HG03460 (cell line): ENCODE results near the gene NHLRC2.
"Not testable (repeated sequence)": the region's sequence is repeated elsewhere in the genome, so short reads cannot be mapped to it uniquely, and the experiment has no call there.

Source experiments
- ATAC-seq: cut with Tn5 transposase; IDR thresholded peaks from one replicate; pipeline ENCODE4 v1.9.1; 2021; ENCODE audit not compliant: unreplicated experiment

NHLRC2 gene

DNA sequence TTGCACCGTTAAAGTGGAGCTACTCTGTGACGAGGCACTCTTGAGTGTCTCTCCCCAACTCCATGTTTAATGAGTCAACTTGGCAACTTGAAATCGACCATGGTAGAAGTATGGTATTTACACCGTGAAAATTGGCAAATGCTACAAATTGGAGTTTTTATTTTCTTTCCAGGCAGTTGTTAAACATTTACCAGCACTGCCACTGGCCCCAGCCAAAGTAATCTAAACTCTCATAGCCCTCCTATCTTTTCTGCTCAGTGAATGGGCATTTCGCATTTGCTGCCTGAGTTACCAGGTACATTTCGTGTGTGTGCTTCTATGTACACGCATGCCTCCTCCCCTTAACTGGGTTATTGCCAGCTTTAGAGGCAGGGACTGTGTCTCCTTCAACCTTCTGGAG is 83.3 kb downstream of the NHLRC2 start:
- no peak for ATAC-seq

DNA sequence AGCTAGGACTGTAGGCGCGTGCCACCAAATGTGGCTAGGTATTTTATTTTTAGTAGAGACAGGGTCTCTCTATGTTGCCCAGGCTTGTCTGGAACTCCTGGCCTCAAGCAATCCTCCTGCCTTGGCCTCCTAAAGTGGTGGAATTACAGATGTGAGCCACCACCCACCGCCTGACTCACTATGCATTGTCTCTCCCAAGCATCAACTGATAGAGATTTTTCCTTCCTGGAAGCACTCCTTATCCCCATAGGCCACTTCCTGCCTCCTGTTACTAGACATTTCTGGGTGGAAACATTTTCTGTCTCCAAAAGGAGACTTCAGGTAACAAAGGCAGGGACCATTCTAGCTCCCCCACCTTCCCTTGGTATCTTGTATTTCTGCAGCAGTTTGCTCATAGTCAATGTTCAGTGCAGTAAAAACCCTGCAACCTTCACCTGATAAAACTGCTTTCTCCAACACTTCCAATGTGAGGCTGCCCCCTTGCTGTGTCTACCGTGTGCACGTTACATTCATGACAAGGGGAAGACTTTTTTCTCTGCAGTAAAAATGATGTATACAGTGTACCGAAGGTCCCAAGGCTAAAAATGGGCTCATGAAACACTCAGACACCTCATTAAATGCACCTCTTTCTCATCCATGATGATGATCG is 84.9 kb downstream of the NHLRC2 start:
- no peak for ATAC-seq

DNA sequence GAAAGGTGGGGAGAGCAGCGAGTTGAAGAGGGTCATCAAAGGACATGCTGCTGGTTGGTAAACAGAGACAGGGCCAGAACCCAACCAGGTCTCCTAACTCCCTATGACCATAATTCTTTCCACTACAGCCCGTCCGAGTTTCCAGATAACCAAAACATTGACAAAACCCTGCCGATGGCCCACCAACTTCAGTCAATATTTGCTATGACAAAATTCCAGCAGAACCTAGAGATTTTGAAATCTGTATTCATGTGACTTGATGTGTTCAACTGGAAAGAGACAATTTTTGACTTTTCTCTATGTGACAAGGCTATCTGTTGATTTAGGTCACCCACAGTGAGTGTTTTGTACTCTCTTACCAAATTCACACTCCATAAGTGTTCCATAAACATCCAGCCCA is 86.7 kb downstream of the NHLRC2 start:
- no peak for ATAC-seq

DNA sequence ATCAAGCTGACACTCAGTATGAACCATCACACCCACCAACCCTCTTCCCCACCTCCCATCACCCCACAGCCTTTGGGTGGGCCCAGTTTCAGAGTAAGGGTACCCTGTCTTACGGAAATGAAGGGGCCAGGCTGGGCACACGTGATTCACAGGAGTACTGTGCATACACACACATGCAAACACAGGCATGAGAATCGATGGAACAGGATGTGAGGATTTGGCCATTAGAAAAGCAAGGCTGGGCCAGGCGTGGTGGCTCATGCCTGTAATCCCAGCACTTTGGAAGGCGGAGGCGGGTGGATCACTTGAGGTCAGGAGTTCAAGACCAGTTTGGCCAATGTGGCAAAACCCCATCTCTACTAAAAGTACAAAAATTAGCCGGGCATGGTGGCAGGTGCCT is 88.7 kb downstream of the NHLRC2 start:
- not testable (repeated sequence) for ATAC-seq

DNA sequence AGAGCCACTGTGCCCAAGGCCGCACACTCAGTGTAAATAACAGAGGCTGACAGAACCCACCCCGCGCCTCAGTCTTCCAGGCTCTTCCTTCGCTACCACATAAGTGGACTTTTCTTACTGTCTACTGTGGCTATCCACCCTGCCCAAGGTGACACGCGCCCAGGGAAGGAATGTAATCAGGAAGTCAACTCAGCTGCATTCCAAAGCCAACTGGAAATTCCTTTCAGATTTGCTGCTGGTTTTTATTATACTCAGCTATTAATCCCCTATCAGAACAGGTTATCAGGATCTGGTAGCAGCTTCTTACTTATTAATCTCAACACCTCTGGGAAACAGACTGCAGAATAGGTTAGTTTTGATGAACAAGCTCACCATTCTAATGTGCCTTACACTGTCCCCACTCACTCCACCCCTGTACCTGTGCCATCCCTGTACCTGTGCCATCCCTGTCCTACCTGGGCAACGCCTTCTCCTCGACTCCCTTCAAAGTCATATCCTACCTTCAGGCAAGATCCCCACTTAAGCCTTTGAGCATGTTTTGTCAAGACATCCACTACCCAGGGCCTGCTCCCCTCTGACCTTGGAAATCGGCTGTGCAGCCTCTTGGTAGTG is 90.7 kb downstream of the NHLRC2 start:
- no peak for ATAC-seq

DNA sequence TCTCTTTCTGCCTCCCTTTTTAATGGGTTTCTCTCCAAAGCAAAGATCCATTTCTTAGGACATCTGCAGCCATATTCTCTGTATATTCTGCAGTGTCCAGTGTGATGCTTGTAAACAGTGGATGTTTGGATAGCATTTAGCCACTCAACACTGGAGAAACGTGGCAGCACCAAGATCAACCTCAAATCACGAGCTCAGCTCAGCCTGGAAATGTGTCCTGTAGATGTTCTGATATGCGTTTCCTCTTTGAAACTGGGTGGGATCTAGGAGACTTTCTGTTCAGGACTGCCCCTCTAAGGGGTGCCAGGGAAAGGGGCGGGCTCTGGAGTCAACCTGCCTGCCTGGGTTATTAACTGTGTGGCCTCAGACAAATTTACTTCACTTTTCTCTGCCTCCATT is 91.2 kb downstream of the NHLRC2 start:
- ATAC-seq, result no peak

DNA sequence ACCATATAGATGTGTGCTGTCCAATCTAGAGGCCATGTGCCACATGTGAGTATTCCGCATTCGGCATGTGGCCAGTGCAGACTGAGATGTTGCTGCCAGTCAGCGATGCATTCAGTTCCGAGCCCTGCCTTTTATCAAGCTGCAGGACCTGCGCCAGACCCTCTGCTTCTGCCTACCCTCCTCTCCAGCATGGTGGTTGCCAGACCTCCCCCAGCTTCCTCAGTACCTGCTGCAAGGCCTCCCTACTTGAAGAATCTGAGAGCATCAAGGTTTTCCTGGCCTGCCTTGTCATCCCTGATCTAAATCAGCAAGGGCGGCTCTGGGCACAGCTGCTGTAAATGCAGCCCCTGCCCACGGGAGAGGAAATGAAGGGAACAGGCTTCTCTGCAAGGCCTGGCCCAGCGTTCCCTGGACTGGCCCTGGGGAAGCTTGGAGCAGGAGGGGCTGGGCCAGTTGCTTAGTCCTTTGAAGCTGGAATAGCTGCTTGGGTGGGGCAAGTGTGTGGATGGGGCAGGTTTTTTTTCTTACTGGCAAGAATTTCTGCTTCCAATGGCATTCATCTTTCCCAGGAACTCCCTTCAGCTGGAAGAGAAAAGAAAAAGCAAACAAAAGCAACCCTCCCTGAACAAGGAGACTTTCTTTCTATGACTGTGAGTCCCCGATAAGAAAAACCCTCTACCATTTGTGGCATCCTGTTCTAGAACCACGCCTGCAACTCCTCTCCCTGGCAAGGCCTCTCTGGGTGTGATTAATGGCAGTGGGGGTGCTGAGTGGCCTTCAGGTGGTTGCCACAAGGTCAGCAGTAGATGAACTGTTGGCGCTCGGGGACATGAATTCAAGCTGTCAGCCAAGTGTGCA is 93.0 kb downstream of the NHLRC2 start:
- ATAC-seq, result no peak

DNA sequence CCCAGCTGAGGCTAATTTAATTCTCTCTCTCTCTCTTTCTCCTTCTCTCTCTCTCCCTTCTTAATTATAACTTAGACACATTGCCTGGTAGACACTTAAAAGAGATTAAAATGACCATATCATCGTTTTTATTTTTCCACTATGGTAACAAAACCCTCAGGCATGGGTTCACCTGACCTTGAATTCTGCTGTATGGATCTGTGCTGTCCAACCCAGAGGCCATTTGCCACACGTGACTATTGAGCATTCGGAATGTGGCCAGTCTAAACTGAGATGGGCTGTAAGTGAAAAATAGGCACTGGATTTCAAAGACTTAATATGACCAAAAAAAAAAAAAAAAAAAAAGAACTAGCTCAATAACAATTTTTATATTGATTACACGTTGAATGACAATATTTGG is 93.6 kb downstream of the NHLRC2 start:
- ATAC-seq, result no peak

DNA sequence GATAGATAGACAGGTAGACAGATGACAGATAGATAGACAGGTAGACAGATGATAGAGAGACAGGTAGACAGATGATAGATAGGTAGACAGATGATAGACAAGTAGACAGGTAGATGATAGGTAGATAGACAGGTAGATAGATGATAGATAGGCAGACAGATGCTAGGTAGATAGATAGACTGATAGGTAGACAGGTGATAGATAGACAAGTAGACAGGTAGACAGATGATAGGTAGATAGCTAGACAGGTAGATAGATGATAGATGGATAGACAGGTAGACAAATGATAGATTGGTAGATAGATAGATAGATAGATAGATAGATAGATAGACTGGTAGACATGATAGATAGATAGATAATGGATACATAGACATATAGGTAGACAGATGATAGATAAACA is 95.8 kb downstream of the NHLRC2 start:
- no peak for ATAC-seq

DNA sequence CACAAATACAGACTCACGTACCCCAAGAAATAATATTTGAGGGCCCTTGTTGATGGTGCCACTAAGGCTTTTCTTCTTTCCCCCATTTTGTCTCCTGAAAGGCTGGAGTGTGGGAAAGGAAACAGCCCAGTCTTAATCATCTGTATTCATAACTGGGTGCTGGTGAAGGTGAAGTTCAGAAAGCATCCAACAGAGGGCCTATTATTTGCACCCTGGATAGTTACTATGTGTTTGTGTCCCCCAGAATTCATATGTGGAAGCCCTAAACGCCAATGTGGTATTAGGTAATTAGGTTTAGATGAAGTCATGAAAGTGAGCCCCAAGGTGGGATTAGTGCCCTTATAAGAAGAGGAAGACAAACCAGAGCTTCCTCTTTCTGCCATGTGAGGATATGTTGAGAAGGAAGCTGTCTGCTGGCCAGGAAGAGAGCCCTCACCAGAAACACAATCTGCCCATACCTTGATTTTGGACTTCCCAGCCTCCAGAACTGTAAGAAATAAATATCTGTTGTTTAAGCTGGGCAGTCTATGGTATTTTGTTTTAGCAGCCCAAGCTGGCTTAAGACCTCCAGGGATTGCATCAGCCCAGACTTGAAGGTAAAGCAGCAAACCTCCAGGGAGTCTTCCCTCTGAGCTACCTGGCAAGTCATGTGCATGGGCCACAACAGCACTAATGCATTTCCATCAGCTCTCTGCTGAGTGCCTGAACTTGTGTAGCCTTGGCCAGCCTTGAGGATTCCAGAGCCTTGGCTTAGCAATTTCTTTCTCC is 99.2 kb downstream of the NHLRC2 start:
- no peak for ATAC-seq

DNA sequence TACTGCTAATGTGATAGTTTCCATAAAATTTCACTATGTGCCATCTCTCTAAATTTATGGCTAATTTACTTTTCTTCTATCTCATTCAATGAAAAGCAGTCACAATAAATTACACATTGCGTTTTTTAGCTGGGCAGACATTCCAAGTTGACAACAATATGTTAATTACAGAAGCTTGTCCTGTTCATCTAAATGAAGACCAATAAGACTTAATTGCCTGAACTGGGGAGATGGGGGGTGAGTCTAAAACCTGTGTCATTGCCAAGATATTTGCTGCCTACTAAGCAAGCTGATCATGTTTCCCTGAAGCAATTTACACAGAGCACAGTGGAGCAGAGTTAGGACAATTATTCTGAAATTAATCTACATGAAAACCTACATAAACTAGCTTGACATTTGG is 99.9 kb downstream of the NHLRC2 start:
- ATAC-seq, result no peak

DNA sequence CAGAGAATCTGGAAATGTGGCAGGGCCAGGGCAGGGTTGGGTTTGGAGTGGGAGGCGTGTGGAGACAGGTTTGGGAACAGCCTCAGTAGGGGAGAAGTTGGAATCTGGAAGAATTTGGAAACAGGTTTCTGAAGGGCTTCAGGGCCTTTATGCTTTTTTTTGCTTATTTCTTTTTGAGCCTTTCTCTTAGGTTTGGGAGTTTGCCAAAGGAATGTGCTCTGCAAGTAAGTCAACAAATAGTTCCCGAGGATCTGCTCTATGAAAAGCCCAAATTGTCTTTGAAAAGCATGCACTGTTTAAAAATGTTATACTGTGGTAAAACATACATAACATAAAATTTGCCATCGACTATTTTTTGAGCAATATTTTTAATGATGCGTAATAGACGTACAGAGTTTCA is 102.6 kb downstream of the NHLRC2 start:
- ATAC-seq, result no peak

DNA sequence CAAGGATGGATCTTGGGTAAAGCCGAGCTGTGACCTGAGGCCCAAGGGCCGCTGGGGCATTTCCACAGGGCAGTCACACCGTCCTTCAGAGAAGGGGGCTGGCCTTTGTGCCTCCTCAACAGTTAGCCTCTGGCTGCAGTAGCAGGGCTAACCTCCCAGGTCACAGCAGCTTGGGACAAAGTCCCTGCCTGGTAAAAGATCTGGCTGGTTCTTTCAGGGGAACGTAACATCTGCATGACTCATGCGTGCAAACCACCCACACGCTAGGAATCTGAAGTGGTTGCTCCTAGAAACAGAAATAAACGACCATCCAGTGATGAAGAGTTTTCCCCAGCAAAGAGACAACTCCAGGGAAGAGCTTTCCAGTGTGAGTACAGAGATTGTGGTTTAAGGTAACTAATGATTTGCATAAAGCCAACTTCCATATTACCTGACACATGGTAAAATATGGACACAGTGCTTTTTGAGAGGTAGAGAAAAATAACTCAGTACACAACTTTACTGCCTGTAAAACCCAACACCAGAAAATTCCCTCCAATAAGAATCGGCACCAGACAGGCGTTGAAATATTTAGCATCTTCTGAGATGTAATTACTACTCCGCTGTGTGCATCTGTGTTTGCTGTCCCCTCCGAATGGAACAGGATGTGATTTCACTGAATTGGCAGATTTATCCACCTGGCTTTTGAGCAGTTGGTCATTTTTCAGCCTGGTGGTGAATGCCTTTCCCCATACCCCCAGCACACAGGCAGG is 104.3 kb downstream of the NHLRC2 start:
- no peak for ATAC-seq

DNA sequence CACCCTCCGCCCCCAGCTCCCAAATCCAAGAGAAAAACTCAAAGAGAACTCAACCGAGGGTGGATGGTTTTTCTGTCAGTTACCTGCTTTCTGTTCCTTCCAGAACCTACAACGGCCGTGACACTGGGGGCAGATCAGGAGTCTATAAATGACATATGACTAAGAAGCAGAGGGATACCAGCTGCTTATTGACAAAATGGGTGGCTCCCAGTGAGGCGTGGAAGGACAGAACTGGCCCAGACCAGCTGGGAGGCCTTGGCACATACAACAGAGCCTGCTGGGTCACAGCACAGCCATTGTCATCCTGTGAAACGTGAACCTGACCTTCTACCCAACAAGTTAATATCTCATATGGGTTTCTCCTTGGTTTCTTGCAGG is 104.9 kb downstream of the NHLRC2 start:
- peak; percentile 43 for ATAC-seq

DNA sequence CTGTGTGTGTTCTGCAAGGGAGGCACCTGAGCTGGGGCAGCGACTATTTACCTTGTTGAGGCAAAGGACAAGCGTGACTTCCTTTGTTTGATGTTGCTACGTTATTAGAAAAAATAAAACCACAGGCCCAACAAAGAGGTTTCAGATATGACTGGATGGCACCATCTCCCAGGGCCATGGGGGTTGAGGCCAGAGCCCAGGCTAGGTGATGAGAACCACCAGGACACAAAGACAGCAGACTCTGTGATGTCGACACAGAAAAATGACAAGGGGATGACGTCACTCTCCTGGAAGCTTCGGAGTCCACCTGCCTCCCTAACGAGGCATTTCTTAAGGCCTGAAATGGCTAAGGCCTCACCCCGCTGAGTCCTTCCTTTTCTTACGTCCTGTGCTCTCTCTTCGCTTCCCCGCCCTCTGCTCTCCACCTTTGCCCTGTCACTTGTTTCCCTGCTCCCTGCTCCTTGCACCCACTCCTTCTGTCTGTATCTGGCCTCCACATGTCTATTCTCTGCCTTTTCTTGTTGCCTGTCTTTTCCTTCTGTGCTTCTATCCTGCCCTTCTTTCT is 106.2 kb downstream of the NHLRC2 start:
- ATAC-seq, result peak; percentile 35

DNA sequence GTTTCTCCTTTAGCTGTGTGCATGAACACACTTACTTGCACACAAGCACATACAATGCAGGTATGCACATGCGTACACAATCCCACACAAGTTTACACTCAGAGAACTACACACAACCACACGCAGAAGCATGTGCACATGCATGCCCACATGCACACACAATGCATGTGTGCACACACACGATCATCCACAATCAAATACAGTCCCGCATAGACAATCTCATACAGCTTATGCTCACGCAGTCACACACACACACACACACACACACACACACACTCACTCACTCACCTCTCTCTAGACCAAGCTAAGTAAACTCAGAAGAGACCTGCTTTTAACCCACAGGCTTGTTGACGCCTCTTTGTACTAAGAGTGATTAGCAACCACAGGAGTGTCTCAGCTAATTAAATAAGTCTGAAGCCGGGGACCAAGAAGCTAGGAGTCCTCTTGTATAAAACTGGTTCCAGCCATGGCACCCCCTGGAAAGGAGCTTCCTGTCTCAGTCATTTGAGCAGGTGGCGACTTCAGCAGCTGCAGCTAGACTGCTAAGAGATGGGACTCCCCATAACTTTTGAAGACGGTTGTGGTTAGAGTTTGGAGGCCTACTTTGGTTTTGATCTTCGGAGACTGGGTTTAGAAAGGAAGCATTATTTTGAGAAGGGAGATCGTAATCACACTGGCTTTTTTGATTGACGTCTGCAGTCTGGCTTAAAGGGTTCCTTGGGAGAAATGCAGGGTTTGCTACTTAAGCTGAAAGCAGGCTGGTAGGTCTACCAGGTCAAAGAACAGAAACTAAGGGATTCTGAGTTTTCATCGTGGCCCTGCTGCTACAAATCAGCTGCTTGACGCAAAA is 106.9 kb downstream of the NHLRC2 start:
- peak; percentile 68 for ATAC-seq

DNA sequence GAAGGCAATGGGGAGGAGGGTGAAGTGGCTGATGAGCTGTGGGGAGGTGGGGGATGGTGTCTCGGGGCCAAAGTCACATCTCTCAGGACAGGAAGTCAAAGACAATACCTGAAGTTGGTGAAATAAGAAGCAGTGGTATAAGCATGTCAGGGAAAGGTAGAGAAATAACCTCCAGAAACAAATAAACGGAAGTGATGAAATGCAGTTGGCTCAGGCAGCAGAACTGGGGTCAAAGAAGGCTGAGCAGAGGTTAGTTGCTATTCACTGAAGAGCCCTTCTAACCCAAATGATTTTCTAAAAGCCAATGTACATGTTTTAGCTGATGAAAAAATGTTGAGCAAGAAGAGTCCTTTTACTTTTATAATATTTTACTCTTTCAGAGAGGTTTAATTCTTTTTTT is 110.6 kb downstream of the NHLRC2 start:
- no peak for ATAC-seq

DNA sequence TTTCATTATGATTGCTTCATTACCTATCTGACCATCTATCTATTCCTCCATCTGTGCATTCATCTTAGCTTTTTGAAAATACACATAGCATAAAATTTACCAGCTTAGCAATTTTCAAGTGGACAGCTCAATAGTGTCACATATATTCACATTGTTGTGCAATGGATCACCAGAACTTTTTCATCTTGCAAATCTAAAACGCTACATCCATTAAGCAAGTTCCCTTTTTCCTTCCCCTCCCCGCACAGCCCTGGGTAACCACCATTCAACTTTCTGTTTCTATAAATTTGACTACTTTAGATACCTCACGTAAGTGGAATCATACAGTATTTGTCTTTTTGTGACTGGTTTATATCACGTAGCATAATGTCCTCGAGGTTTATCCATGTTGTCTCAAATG is 111.2 kb downstream of the NHLRC2 start:
- no peak for ATAC-seq
